GM12878 (cell line): Measurements from ENCODE around the gene SUZ12. TPM values are rescaled to one million over a fixed set of nuclear protein-coding genes. Genes with fewer than 3 reads are reported as not detected.

ENCODE experiments used
- ATAC-seq: fragments of 200-7000 bp; cut with Tn5 transposase; 3 replicates; pipeline ENCODE4 v1.9.1; 2020; ENCODE audit warnings: mild to moderate bottlenecking, moderate library complexity
- BruUV-seq: library from RNA; stranded (reverse); fragments of 400-500 nt; replicated peaks from 2 replicates; lab custom pipeline; 2021; lab: Mats Ljungman, UMichigan
- CTCF ChIA-PET: fragments of 300-600 bp; sonication (Branson Sonifier 250); formaldehyde crosslinking; extraction: SDS; loops from one replicate; lab custom pipeline; 2021; ENCODE audit warnings: inconsistent platforms; lab: Yijun Ruan, JAX
- POLR2A ChIA-PET: fragments of 350-600 bp; formaldehyde crosslinking; extraction: SDS; loops from one replicate; lab custom pipeline; 2021; ENCODE audit warnings: inconsistent platforms; lab: Charles Lee
- RAD21 ChIA-PET: fragments of 300-600 bp; sonication (Branson Sonifier 250); formaldehyde crosslinking; loops from one replicate; lab custom pipeline; 2023; ENCODE audit warnings: antibody characterized with exemption; ENCODE audit not compliant: unreplicated experiment; lab: Charles Lee
- SMC1A ChIA-PET: fragments of 300-600 bp; sonication (Branson Sonifier 250); formaldehyde crosslinking; loops from one replicate; lab custom pipeline; 2023; ENCODE audit not compliant: unreplicated experiment, uncharacterized antibody; lab: Charles Lee
- DNase-seq: peaks from one replicate; pipeline ENCODE4 v3.0.0-alpha.2; 2011; ENCODE audit warnings: low read depth, low spot score
- FAIRE-seq: peaks from 3 replicates; lab custom pipeline; 2011; peaks lifted over from hg19 to GRCh38; lab: Jason Lieb, UNC
- H2AFZ ChIP-seq: 2 replicates; pipeline ENCODE4 v1.6.0; 2011; ENCODE audit warnings: low read depth, low read length, control low read depth; ENCODE audit not compliant: control insufficient read depth
- H3K27ac ChIP-seq: 2 replicates; pipeline ENCODE4 v1.5.1; 2011; ENCODE audit warnings: control low read depth; ENCODE audit not compliant: control insufficient read depth, insufficient read depth
- H3K27me3 ChIP-seq, 2 experiments: replicated peaks in 1 of 2; 2 replicates each; pipeline versions ENCODE4 v1.6.0 to v1.6.1; 2011; ENCODE audit warnings: low read length in 1 of 2; ENCODE audit not compliant: control insufficient read depth in 2 of 2, insufficient read depth in 2 of 2
- H3K36me3 ChIP-seq, 2 experiments: 2 replicates each; pipeline ENCODE4 v1.5.1; 2011; ENCODE audit warnings: low read length in 1 of 2; ENCODE audit not compliant: control insufficient read depth in 2 of 2, insufficient read depth in 2 of 2
- H3K4me1 ChIP-seq: 2 replicates; pipeline ENCODE4 v1.6.1; 2011; ENCODE audit warnings: mild to moderate bottlenecking, low read length, moderate library complexity, mixed read lengths; ENCODE audit not compliant: control insufficient read depth, insufficient read depth
- H3K4me2 ChIP-seq: 2 replicates; pipeline ENCODE4 v1.6.0; 2011; ENCODE audit warnings: control low read depth; ENCODE audit not compliant: control insufficient read depth, insufficient read depth
- H3K4me3 ChIP-seq: fragments of 200-600 bp; sonication (generic); 2 replicates; pipeline ENCODE4 v1.5.1; 2016
- H3K79me2 ChIP-seq: 2 replicates; pipeline ENCODE4 v1.6.0; 2011; ENCODE audit warnings: low read length; ENCODE audit not compliant: control insufficient read depth, insufficient read depth
- H3K9ac ChIP-seq: 2 replicates; pipeline ENCODE4 v1.8.0; 2011; ENCODE audit warnings: low read length, control low read depth, mixed read lengths; ENCODE audit not compliant: control insufficient read depth, insufficient read depth
- H3K9me3 ChIP-seq: replicated peaks from 3 replicates; pipeline ENCODE4 v1.5.1; 2011; ENCODE audit warnings: mild to moderate bottlenecking, low read length; ENCODE audit not compliant: control insufficient read depth, insufficient read depth
- H4K20me1 ChIP-seq: 2 replicates; pipeline ENCODE4 v1.6.0; 2011; ENCODE audit not compliant: control insufficient read depth, insufficient read depth
- BCL11A ChIP-seq: IDR thresholded peaks from 2 replicates; pipeline ENCODE4 v1.6.1; 2011; ENCODE audit warnings: low read depth, low read length
- CHD2 ChIP-seq: IDR thresholded peaks from 2 replicates; pipeline ENCODE4 v1.6.1; 2011; ENCODE audit warnings: low read depth, low read length, improper control_type of control experiment, borderline replicate concordance
- EGR1 ChIP-seq, 2 experiments: IDR thresholded peaks; 1 replicate in 1 of 2; 2 replicates in 1 of 2; pipeline ENCODE4 v1.6.1; 2011 to 2012; ENCODE audit warnings: low read depth in 2 of 2, low read length in 2 of 2, borderline replicate concordance in 1 of 2, mild to moderate bottlenecking in 1 of 2, moderate library complexity in 1 of 2
- HDAC2 ChIP-seq: fragments of 200-600 bp; sonication (generic); IDR thresholded peaks from 2 replicates; pipeline ENCODE4 v1.6.1; 2017
- LARP7 ChIP-seq: fragments of 450-650 bp; IDR thresholded peaks from 2 replicates; pipeline ENCODE4 v1.6.1; 2017; ENCODE audit warnings: mild to moderate bottlenecking
- SPI1 ChIP-seq: IDR thresholded peaks from 2 replicates; pipeline ENCODE4 v1.6.1; 2011; ENCODE audit warnings: low read depth, mild to moderate bottlenecking, low read length, moderate library complexity, borderline replicate concordance; ENCODE audit not compliant: insufficient read depth
- YY1 ChIP-seq: IDR thresholded peaks from 2 replicates; pipeline ENCODE4 v1.6.1; 2011; ENCODE audit warnings: low read depth, mild to moderate bottlenecking, low read length
- ZBTB11 ChIP-seq: fragments of 450-650 bp; formaldehyde crosslinking; IDR thresholded peaks from 2 replicates; pipeline ENCODE4 v1.5.0; 2022; ENCODE audit warnings: mild to moderate bottlenecking, missing genetic modification characterization
- ZZZ3 ChIP-seq: IDR thresholded peaks from 2 replicates; pipeline ENCODE4 v1.6.1; 2011; ENCODE audit warnings: low read depth; ENCODE audit not compliant: control insufficient read depth, insufficient read length
- WGBS: methylation state at CpG from one replicate; pipeline ENCODE4 v1.1.6; 2016; ENCODE audit warnings: low lambda C conversion rate; ENCODE audit not compliant: insufficient replicate concordance, insufficient coverage; ENCODE audit errors: missing lambda C conversion rate; 5-methylcytosine and 5-hydroxymethylcytosine counted together
- in situ Hi-C: fragments of 300-500 bp; cut with MboI; formaldehyde crosslinking; loops from 9 replicates; pipeline ENCODE4 v1.14.3; 2018; ENCODE audit warnings: mixed read lengths
- intact Hi-C: fragments of 100-400 bp; cut with micrococcal nuclease; formaldehyde crosslinking; loops from one replicate; pipeline ENCODE4 v1.14.2; 2022; ENCODE audit not compliant: unreplicated experiment
- polyA plus RNA-seq, 11 experiments: library from polyadenylated mRNA; depleted of rRNA in 4 of 11; unstranded in 6 of 11; stranded (reverse) in 5 of 11; fragments of >200 nt; fragmentation: Nextera tagmentation in 4 of 11; fragmentation: Illumina TruSeq in 1 of 11; extraction: Ambion mirVana in 4 of 11; extraction: Trizol in 1 of 11; gene quantifications; 1 replicate in 1 of 11; 2 replicates in 10 of 11; pipeline versions ENCODE4 v1.2.1 to v1.2.3, GENCODE V29; 2011 to 2016; ENCODE audit warnings: inconsistent platforms in 2 of 11, missing spikeins in 2 of 11, low read depth in 1 of 11
- total RNA-seq, 4 experiments: library from RNA; depleted of rRNA in 3 of 4; stranded (reverse); fragments of >200 nt in 3 of 4; fragmentation: Illumina TruSeq in 1 of 4; extraction: Trizol in 1 of 4; gene quantifications; 2 replicates each; pipeline versions ENCODE4 v1.2.1 to v1.2.3, GENCODE V29; 2013 to 2021
- TF ChIP-seq, protein P1 (sequence below): fragments of 450-650 bp; IDR thresholded peaks from 2 replicates; pipeline ENCODE4 v1.6.1; 2017; ENCODE audit warnings: borderline replicate concordance
- TF ChIP-seq, protein P2 (sequence below): fragments of 450-650 bp; formaldehyde crosslinking; IDR thresholded peaks from 2 replicates; pipeline ENCODE4 v1.4.0; 2022; ENCODE audit warnings: mild to moderate bottlenecking, moderate library complexity

The SUZ12 gene
- total and polyA plus RNA-seq, 10 of the 15 experiments (the other 5 are each of a cell fraction or from before 2014, with no cell fraction given), result 19.2 to 69.2 (median 34.5) TPM

DNA sequence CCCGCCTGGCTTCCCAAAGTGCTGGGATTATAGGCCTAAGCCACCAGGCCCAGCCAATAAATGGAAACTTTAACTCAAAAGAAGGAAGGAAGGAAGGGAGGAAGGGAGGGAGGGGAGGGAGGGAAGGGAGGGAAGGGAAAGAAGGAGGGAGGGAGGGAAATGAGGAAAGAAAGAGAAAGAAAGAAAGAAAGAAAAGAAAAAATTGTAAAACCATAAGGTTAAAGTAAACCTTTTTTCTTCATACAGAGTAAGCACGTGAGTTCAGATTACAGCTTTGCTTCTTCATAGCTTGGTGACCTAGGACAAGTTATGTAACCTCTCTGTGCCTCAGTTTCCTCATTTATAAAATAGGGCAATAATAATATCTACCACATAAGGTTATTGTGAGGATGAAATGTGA lies 96.4 kb downstream of the SUZ12 start:
- intact Hi-C loops (no loop called here), in situ Hi-C loops (no loop called here)
- no peak overlapping the region for H3K27ac ChIP-seq
- H3K4me2 ChIP-seq, result no peak overlapping the region
- H3K4me3 ChIP-seq, result no peak overlapping the region
- POLR2A ChIA-PET, result no interaction called here
- TF ChIP-seq EGR1 (IDR thresholded peaks at IDR 0.05; ENCODE audit: borderline replicate concordance in 1 of 2, low read depth in 2 of 2, low read length in 2 of 2) (no peak), BCL11A (no peak), LARP7 (no peak), SPI1 (no peak), YY1 (no peak), CHD2 (no peak), ZBTB11 (no peak), ZZZ3 (no peak), HDAC2 (no peak)
- TF ChIP-seq, protein P1, sequence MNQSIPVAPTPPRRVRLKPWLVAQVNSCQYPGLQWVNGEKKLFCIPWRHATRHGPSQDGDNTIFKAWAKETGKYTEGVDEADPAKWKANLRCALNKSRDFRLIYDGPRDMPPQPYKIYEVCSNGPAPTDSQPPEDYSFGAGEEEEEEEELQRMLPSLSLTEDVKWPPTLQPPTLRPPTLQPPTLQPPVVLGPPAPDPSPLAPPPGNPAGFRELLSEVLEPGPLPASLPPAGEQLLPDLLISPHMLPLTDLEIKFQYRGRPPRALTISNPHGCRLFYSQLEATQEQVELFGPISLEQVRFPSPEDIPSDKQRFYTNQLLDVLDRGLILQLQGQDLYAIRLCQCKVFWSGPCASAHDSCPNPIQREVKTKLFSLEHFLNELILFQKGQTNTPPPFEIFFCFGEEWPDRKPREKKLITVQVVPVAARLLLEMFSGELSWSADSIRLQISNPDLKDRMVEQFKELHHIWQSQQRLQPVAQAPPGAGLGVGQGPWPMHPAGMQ, result no peak
- TF ChIP-seq, protein P2, sequence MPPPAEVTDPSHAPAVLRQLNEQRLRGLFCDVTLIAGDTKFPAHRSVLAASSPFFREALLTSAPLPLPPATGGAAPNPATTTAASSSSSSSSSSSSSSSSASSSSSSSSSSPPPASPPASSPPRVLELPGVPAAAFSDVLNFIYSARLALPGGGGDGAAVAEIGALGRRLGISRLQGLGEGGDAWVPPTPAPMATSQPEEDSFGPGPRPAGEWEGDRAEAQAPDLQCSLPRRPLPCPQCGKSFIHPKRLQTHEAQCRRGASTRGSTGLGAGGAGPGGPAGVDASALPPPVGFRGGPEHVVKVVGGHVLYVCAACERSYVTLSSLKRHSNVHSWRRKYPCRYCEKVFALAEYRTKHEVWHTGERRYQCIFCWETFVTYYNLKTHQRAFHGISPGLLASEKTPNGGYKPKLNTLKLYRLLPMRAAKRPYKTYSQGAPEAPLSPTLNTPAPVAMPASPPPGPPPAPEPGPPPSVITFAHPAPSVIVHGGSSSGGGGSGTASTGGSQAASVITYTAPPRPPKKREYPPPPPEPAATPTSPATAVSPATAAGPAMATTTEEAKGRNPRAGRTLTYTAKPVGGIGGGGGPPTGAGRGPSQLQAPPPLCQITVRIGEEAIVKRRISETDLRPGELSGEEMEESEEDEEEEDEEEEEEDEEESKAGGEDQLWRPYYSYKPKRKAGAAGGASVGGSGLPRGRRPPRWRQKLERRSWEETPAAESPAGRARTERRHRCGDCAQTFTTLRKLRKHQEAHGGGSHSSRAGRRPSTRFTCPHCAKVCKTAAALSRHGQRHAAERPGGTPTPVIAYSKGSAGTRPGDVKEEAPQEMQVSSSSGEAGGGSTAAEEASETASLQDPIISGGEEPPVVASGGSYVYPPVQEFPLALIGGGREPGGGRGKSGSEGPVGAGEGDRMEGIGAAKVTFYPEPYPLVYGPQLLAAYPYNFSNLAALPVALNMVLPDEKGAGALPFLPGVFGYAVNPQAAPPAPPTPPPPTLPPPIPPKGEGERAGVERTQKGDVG (CRISPR knock-in tag), result no peak
- no peaks in the 10 kb centered on the region for H4K20me1 ChIP-seq
- BruUV-seq, result no TSS peak
- DNase-seq (no peak), FAIRE-seq (no peak), ATAC-seq (no peak)
- H3K79me2 ChIP-seq, result no peaks in the 10 kb centered on the region
- 100% methylated on average over 2 of the region's 2 CpGs for WGBS
- H3K27me3 ChIP-seq, result no peaks in the 10 kb centered on the region
- H3K9ac ChIP-seq, result no peak overlapping the region
- no peaks in the 10 kb centered on the region for H3K4me1 ChIP-seq
- no peaks in the 10 kb centered on the region for H3K9me3 ChIP-seq
- RAD21 ChIA-PET, result no interaction called here
- no peaks in the 10 kb centered on the region; a peak in 1 of 4 replicates for H3K36me3 ChIP-seq
- CTCF ChIA-PET, result no interaction called here
- SMC1A ChIA-PET, result no interaction called here
- H2AFZ ChIP-seq, result no peak overlapping the region
